ENCODE results near the gene FAM81A. TPM values are rescaled to one million over a fixed set of nuclear protein-coding genes. Genes with fewer than 3 reads are reported as not detected.

FAM81A gene
- total RNA-seq, 4 donors from 2014 or later = 0.27 to 14.3 (median 2.4) TPM

GRCh38 chr15:59557581-59557980 is 119.6 kb downstream of the FAM81A start:
- DNase-seq = no peak
- Histone ChIP-seq H3K9me3 (no peaks in the 10 kb centered on the region), H3K27me3 (no peaks in the 10 kb centered on the region), H3K4me3 (replicated peaks in 1 of 3) (no peak overlapping the region), H3K27ac (no peak overlapping the region), H3K4me1 (no peaks in the 10 kb centered on the region), H3K36me3 (no peaks in the 10 kb centered on the region)
- intact Hi-C loops (cut with DNase I) = no loop called here
- TF ChIP-seq POLR2A (IDR thresholded peaks at IDR 0.05) (no peak), CTCF (IDR thresholded peaks at IDR 0.05) (no peak)
- WGBS, 2 donors = 82 to 84% methylated on average over 3 of the region's 3 CpGs

GRCh38 chr15:59558851-59559250 is 120.9 kb downstream of the FAM81A start:
- TF ChIP-seq POLR2A (IDR thresholded peaks at IDR 0.05) = no peak
- TF ChIP-seq CTCF (IDR thresholded peaks at IDR 0.05) = no peak
- Histone ChIP-seq H3K36me3 (no peaks in the 10 kb centered on the region), H3K4me1 (no peaks in the 10 kb centered on the region), H3K27me3 (no peaks in the 10 kb centered on the region), H3K9me3 (no peaks in the 10 kb centered on the region), H3K27ac (no peak overlapping the region), H3K4me3 (replicated peaks in 1 of 3) (no peak overlapping the region)
- no peak for DNase-seq
- WGBS, 2 donors = 80 to 90% methylated on average over 1 of the region's 1 CpG
- intact Hi-C loops (cut with DNase I) = no loop called here

- TF ChIP-seq CTCF (IDR thresholded peaks at IDR 0.05) (no peak), POLR2A (IDR thresholded peaks at IDR 0.05) (no peak)
- Histone ChIP-seq H3K4me3 (replicated peaks in 1 of 3) (no peak overlapping the region), H3K27ac (no peak overlapping the region), H3K9me3 (no peaks in the 10 kb centered on the region), H3K4me1 (no peaks in the 10 kb centered on the region), H3K27me3 (no peaks in the 10 kb centered on the region), H3K36me3 (no peaks in the 10 kb centered on the region)
- no peak for DNase-seq
- WGBS, 2 donors = 93 to 94% methylated on average over 4 of the region's 4 CpGs
- intact Hi-C loops (cut with DNase I) = no loop called here
These were observed 123.6 kb downstream of the FAM81A start for GRCh38 chr15:59561547-59561946.

GRCh38 chr15:59562448-59563186 is 124.6 kb downstream of the FAM81A start:
- WGBS, 2 donors = 93 to 95% methylated on average over 2 of the region's 2 CpGs
- Histone ChIP-seq H3K27me3 (no peaks in the 10 kb centered on the region), H3K4me3 (replicated peaks in 1 of 3) (no peak overlapping the region), H3K36me3 (no peaks in the 10 kb centered on the region), H3K27ac (no peak overlapping the region), H3K4me1 (no peaks in the 10 kb centered on the region), H3K9me3 (no peaks in the 10 kb centered on the region)
- TF ChIP-seq POLR2A (IDR thresholded peaks at IDR 0.05) = no peak
- TF ChIP-seq CTCF (IDR thresholded peaks at IDR 0.05) = peak in 1 of 6 experiments; percentile 3
- intact Hi-C loops (cut with DNase I) = no loop called here
- no peak for DNase-seq

- intact Hi-C loops (cut with DNase I) = no loop called here
- Histone ChIP-seq H3K9me3 (no peaks in the 10 kb centered on the region), H3K27me3 (no peaks in the 10 kb centered on the region), H3K4me1 (no peaks in the 10 kb centered on the region), H3K27ac (no peak overlapping the region), H3K36me3 (no peaks in the 10 kb centered on the region), H3K4me3 (replicated peaks in 1 of 3) (no peak overlapping the region)
- no peak for DNase-seq
- TF ChIP-seq CTCF (IDR thresholded peaks at IDR 0.05) = no peak
- no peak for TF ChIP-seq POLR2A (IDR thresholded peaks at IDR 0.05)
- 92 to 95% methylated on average over 4 of the region's 4 CpGs for WGBS, 2 donors
These were observed 127.3 kb downstream of the FAM81A start for GRCh38 chr15:59565299-59565698.

Measured in thyroid gland (tissue), 4 donors.